ENCODE results near the gene BEAN1.

The BEAN1 gene, protein sequence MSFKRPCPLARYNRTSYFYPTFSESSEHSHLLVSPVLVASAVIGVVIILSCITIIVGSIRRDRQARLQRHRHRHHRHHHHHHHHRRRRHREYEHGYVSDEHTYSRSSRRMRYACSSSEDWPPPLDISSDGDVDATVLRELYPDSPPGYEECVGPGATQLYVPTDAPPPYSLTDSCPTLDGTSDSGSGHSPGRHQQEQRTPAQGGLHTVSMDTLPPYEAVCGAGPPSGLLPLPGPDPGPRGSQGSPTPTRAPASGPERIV

GRCh38 chr16:66427036-66427860 lies at the start of gene BEAN1:
Gene BEAN1, plus strand, starts transcription at chr16:66427295. Its CDS starts 10,382 bp downstream, at chr16:66437677.
- DNase-seq (ENCODE audit: low read depth) = no peak

DNA sequence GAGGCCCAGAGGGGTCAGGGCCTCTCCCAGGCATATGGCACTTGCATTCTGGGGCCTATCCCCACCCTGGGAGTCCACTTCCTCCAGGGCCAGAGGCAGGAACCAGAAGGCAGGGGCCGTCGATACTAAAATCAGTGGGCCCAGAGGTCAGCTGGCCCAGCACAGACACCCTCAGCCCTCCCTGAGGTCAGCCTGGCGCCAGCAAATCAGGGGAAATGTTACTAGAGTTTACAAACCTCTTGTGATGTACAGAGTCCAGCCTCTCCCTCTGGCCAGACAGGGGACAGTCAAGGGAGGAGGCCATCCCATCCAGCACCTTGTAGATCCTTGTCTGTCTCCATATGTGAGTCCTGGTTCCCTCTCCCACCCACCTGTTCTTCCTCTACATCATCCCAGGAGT lies 49.8 kb upstream of the BEAN1 start:
- no peak for DNase-seq (ENCODE audit: low read depth)

GRCh38 chr16:66378741-66379570 lies 48.1 kb upstream of the BEAN1 start:
- DNase-seq (ENCODE audit: low read depth) = no peak

- DNase-seq (ENCODE audit: low read depth) = no peak
Measured at GRCh38 chr16:66379571-66379941, 47.5 kb upstream of the BEAN1 start.

DNA sequence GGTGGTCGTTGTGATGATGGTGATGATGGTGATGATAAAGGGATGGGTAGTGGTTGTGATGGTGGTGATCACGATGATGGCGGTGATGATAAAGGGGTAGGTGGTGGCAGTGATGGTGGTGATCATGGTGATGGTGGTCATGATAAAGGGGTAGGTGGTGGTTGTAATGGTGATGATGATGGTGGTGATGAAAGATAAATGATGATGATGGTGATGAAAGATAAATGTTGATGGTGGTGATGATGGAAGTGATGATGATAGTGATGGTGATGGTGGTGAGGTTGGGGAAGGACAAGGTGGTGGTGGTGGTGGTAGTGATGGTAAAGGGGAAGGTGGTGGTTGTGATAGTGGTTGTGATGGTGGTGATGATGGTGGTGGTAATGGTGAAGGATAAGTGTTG lies 46.7 kb upstream of the BEAN1 start:
- no peak for DNase-seq (ENCODE audit: low read depth)

DNA sequence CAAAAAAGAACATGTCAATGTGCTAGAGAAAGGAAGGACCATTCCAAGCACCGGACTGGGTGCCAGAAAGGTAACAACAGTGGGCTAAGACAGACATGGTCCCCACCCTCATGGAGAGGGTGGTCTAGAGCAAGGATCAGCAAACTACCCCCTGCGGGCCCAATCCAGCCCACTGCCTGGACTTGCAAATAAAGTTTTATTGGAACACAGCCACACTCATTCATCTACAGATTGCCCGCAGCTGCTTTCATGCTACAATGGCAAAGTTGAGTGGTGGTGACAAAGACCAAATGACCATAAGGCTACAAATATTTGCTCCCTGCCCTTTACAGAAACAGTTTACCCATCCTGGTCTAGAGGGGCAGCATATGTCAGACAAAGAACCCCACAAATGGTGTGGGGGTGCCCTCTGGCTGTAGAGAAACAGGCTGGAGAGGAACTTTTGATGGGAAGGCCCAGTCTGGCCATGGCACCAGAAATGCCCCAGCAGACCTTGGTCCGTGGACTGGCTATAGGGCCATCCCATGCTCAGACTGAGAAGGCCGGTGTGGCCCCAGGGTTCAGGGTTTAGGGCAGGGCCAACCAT lies 45.4 kb upstream of the BEAN1 start:
- no peak for DNase-seq (ENCODE audit: low read depth)

DNA sequence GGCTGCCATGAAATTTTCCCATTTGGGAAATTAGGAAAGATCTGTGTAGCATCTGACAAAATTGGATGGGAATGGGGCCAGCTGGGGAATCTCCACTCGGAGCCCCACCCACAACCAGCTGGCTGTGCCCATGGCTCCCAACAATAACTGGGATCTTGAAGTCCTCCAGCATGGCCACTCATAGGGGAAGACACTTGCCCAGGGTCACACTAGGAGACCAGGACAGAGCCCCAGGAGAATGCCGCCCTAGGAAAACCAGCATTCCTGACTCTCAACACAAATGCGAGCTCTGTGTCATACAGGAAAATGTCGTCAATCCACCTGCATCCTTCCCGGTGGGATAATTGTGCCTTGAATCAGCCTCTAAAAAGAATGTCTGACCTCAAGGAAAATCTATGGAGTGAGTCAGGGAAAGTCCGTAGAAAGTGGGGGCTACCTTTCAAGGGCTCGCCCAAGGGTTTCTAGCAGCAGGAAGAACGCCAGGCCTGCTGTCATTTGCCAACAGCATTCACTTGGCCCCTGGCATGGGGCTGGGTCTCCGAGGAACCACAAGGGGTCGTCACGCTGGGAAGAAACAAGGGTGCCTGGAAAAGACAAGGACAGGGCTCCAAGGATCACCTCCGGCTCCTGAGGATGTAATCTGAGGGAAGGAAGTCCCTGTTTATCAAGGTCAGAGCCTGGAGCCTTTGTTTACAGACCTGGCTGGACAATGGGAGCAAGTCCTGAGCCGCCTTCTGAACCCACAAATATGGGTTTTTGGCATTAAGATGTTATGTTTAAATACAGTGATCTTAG lies 44.7 kb upstream of the BEAN1 start:
- DNase-seq (ENCODE audit: low read depth) = no peak

DNA sequence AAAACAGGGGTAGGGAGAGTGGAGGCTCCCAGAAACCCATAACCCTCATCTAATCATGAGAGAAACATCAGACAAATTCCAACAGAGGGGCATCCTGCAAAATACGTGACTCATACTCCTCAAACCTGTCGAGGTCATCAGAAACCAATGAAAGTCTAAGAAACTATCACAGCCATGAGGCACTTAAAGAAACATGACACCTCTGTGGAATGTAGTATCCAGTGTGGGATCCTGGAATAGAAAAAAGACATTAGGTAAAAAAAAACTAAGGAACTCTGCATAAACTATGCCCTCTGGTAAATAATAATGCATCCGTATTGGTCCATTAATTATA lies 44.2 kb upstream of the BEAN1 start:
- no peak for DNase-seq (ENCODE audit: low read depth)

- no peak for DNase-seq (ENCODE audit: low read depth)
Measured at GRCh38 chr16:66383551-66383950, 43.5 kb upstream of the BEAN1 start.

GRCh38 chr16:66385415-66385814 lies 41.7 kb upstream of the BEAN1 start:
- no peak for DNase-seq (ENCODE audit: low read depth)

GRCh38 chr16:66386629-66387622 lies 40.2 kb upstream of the BEAN1 start:
- DNase-seq (ENCODE audit: low read depth) = no peak

GRCh38 chr16:66387817-66388332 lies 39.2 kb upstream of the BEAN1 start:
- no peak for DNase-seq (ENCODE audit: low read depth)

DNA sequence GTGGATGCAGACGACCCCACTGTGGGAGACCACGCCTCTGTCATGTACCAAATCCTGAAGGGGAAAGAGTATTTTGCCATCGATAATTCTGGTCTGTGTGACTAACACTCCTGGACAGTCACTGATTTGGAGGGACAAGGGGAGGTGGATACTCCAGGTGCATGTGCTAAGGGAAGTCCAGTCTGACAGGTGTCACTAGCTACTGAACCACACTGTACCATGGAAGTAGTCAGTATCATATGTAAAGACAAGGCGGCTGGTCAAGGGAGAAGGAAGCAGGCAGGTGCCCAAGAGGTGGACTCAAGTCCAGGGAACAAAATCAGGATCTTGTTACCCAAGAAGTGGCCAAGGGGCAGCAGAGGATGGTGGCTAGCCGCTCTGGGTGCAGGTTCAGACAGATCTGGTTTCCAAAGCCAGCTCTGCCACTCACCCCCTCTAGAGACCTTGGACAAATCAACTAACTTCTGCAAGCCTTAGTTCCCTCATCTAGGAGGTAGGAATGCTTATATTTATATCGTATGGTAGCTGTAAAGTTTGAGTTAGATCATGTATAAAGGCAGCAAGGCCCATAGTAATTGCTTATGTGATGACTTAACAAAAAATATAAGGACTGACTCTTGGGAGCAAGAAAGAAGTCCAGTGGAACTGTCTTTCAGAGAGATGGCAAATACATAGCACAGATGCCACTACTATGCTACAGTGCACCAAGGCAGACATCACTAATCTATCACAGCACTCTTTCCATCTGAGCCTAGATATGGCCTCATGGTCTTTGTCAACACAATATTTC lies 38.5 kb upstream of the BEAN1 start:
- DNase-seq (ENCODE audit: low read depth) = no peak

DNA sequence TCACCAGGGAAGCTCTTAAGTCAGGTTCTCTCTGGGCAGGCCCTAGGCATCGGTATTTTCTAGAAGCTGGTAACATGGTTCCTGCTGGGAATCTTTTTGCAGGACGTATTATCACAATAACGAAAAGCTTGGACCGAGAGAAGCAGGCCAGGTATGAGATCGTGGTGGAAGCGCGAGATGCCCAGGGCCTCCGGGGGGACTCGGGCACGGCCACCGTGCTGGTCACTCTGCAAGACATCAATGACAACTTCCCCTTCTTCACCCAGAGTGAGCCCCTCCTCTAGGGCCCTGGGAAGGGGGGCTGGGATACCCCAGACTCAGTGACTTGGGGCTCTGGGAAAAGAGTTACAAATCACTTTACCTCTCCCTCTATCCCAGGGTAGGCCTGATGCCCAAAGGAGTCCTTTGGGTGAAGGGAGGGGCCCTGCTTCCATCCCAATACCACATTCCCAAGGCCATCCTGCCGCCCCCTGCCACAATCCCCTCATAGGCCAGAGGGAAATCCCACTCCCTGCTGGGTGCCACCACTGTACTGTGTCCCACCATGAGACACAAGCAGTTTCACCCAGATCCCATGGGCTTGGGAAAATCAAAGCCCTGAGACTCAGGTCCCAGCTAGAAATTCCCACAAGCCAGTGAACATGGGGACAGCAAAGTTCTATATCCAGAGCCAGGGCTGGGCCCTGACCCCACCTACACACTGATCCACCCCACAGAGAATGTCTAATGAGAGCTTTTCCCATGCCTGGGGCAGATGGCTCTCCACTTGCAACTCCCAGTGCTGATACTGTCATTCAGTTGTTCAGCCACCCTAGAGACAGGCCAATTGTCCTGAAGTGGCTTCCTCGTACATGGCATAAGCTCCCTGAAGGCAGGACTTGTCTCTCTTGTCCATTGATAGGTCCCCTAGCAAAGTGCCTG lies 37.6 kb upstream of the BEAN1 start:
- no peak for DNase-seq (ENCODE audit: low read depth)

GRCh38 chr16:66390346-66391108 lies 36.6 kb upstream of the BEAN1 start:
- DNase-seq (ENCODE audit: low read depth) = no peak

- DNase-seq (ENCODE audit: low read depth) = no peak
Measured at GRCh38 chr16:66391726-66392670, 35.1 kb upstream of the BEAN1 start.
